HT-29 (cell line): ENCODE measurements around the gene PCNT. TPM values are rescaled to one million over a fixed set of nuclear protein-coding genes. Genes with fewer than 3 reads are reported as not detected.

Experiments
- DNase-seq: peaks from one replicate; pipeline ENCODE4 v3.0.0-alpha.2; 2015; ENCODE audit warnings: low spot score
- total RNA-seq: library from RNA; depleted of rRNA; stranded (reverse); fragments of >200 nt; shearing (Covaris generic); gene quantifications from 2 replicates; pipeline ENCODE4 v1.2.3, GENCODE V29; 2014; rRNA removed

The PCNT gene
- 33.9 and 51.3 TPM in 2 replicates for total RNA-seq

- peak; percentile 92 for DNase-seq
Observed at GRCh38 chr21:46323710-46324389, at the start of gene PCNT, which contains the start of gene C21orf58. PCNT (plus strand) TSS chr21:46324156; CDS start chr21:46324229, 73 bp downstream. C21orf58 (minus strand) TSS chr21:46323870; CDS start chr21:46322738, 1,132 bp downstream.

GRCh38 chr21:46274797-46275390 lies 49.1 kb upstream of the PCNT start:
- DNase-seq = no peak

GRCh38 chr21:46284077-46284644 lies 39.8 kb upstream of the PCNT start:
- DNase-seq = peak; percentile 62

GRCh38 chr21:46284733-46285132 lies 39.2 kb upstream of the PCNT start:
- DNase-seq = no peak

- peak; percentile 7 for DNase-seq
Observed at GRCh38 chr21:46285206-46285661, 38.7 kb upstream of the PCNT start, which contains the start of gene MCM3AP. MCM3AP (minus strand) TSS chr21:46285611; CDS start chr21:46285286, 325 bp downstream.

GRCh38 chr21:46285761-46286647 lies 38.0 kb upstream of the PCNT start, which contains the start of gene YBEY:
YBEY (plus strand) TSS chr21:46286342; CDS start chr21:46286914, 572 bp downstream.
- DNase-seq = peak; percentile 87

GRCh38 chr21:46286648-46287002 lies 37.3 kb upstream of the PCNT start:
- peak; percentile 68 for DNase-seq

- DNase-seq = no peak
Observed at GRCh38 chr21:46287541-46287940, 36.4 kb upstream of the PCNT start.

GRCh38 chr21:46289655-46290179 lies 34.2 kb upstream of the PCNT start:
- no peak for DNase-seq

- DNase-seq = no peak
Observed at GRCh38 chr21:46291561-46291960, 32.4 kb upstream of the PCNT start.

GRCh38 chr21:46294647-46295176 lies 29.2 kb upstream of the PCNT start:
- DNase-seq = no peak

- no peak for DNase-seq
Observed at GRCh38 chr21:46295177-46295770, 28.7 kb upstream of the PCNT start.

GRCh38 chr21:46295996-46296752 lies 27.8 kb upstream of the PCNT start:
- no peak for DNase-seq

- no peak for DNase-seq
Observed at GRCh38 chr21:46297338-46298271, 26.4 kb upstream of the PCNT start.

- no peak for DNase-seq
Observed at GRCh38 chr21:46299167-46299566, 24.8 kb upstream of the PCNT start.

GRCh38 chr21:46301759-46302158 lies 22.2 kb upstream of the PCNT start:
- DNase-seq = no peak

GRCh38 chr21:46304437-46304836 lies 19.5 kb upstream of the PCNT start:
- DNase-seq = no peak

- no peak for DNase-seq
Observed at GRCh38 chr21:46304955-46305354, 19.0 kb upstream of the PCNT start.

- no peak for DNase-seq
Observed at GRCh38 chr21:46307625-46308024, 16.3 kb upstream of the PCNT start.
